Lung microvascular endothelial cell (primary cell): ENCODE measurements around the gene UGT1A5. TPM values are rescaled to one million over a fixed set of nuclear protein-coding genes. Genes with fewer than 3 reads are reported as not detected.
"Not testable (repeated sequence)": the region's sequence is repeated elsewhere in the genome, so short reads cannot be mapped to it uniquely, and the experiment has no call there.

Experiments used
- DNase-seq, 2 donors: peaks; one replicate each; pipeline versions ENCODE4 v3.0.0 to v3.0.0-alpha.2; 2010; ENCODE audit warnings: low read depth in 2 of 2
- total RNA-seq: library from RNA; depleted of rRNA; stranded (reverse); fragments of >200 nt; gene quantifications from 2 replicates; pipeline ENCODE4 v1.2.1, GENCODE V29; 2014

The UGT1A5 gene
- total RNA-seq, 1 donor from 2014 or later = not detected

GRCh38 chr2:233693963-233694362 lies 18.7 kb upstream of the UGT1A5 start:
- no peak for DNase-seq

- DNase-seq = no peak
Measured at GRCh38 chr2:233698740-233699139, 14.0 kb upstream of the UGT1A5 start.

GRCh38 chr2:233699424-233700027 lies 13.2 kb upstream of the UGT1A5 start:
- DNase-seq = no peak

- peak in 1 of 2 donors; percentile 91 for DNase-seq
Measured at GRCh38 chr2:233700028-233700635, 12.6 kb upstream of the UGT1A5 start.

GRCh38 chr2:233700842-233701241 lies 11.9 kb upstream of the UGT1A5 start:
- DNase-seq = not testable (repeated sequence)

- DNase-seq = no peak
Measured at GRCh38 chr2:233702238-233702637, 10.5 kb upstream of the UGT1A5 start.

GRCh38 chr2:233705911-233706506 lies 6.7 kb upstream of the UGT1A5 start:
- DNase-seq = no peak

- no peak for DNase-seq
Measured at GRCh38 chr2:233706720-233707119, 6.0 kb upstream of the UGT1A5 start.

GRCh38 chr2:233707940-233708644 lies 4.6 kb upstream of the UGT1A5 start:
- DNase-seq = no peak

- DNase-seq = no peak
Measured at GRCh38 chr2:233708942-233709341, 3.8 kb upstream of the UGT1A5 start.

GRCh38 chr2:233711312-233712008 lies 1.2 kb upstream of the UGT1A5 start:
- DNase-seq = peak; percentile 74 to 85

GRCh38 chr2:233713262-233713615 lies 532 bp downstream of the UGT1A5 start:
- DNase-seq = no peak

GRCh38 chr2:233714121-233714520 lies 1.4 kb downstream of the UGT1A5 start:
- DNase-seq = no peak

- DNase-seq = no peak
Measured at GRCh38 chr2:233718552-233718951, 5.8 kb downstream of the UGT1A5 start, which contains the start of gene UGT1A4. UGT1A4 (plus strand) TSS chr2:233718736; CDS start chr2:233718821, 85 bp downstream.

- no peak for DNase-seq
Measured at GRCh38 chr2:233728723-233729301, 16.1 kb downstream of the UGT1A5 start, which contains the start of gene UGT1A3. UGT1A3 (plus strand) TSS chr2:233729042; CDS start chr2:233729127, 85 bp downstream.

GRCh38 chr2:233736868-233737653 lies 24.4 kb downstream of the UGT1A5 start:
- not testable (repeated sequence) for DNase-seq

- no peak for DNase-seq
Measured at GRCh38 chr2:233740870-233741269, 28.2 kb downstream of the UGT1A5 start.

GRCh38 chr2:233743464-233744259 lies 31.0 kb downstream of the UGT1A5 start:
- no peak for DNase-seq

GRCh38 chr2:233745073-233745755 lies 32.5 kb downstream of the UGT1A5 start:
- no peak for DNase-seq
